Fibroblast of lung (primary cell): ENCODE results near the gene AOX1.

Experiments used
- CTCF ChIP-seq, 2 donors: IDR thresholded peaks in 1 of 2; conservative IDR thresholded peaks in 1 of 2; 1 replicate in 1 of 2; 2 replicates in 1 of 2; pipeline ENCODE4 v1.5.1; 2011 to 2012; ENCODE audit warnings: low read length in 2 of 2, control low read depth in 1 of 2, inconsistent platforms in 1 of 2, low read depth in 1 of 2, mild to moderate bottlenecking in 1 of 2
- EZH2 ChIP-seq: IDR thresholded peaks from 2 replicates; pipeline ENCODE4 v1.5.1; 2012; ENCODE audit warnings: low read length, control low read depth, mild to moderate bottlenecking; ENCODE audit errors: missing control alignments

GRCh38 chr2:200652158-200652557 is 66.3 kb downstream of the AOX1 start:
- TF ChIP-seq CTCF (conservative IDR thresholded peaks at IDR 0.05 in 1 of 2, IDR thresholded peaks at IDR 0.05 in 1 of 2; ENCODE audit: low read depth in 1 of 2, low read length in 2 of 2) (no peak), EZH2 (no peak)
